ENCODE measurements around the gene CYP2F1.
"Not testable (repeated sequence)": the region's sequence is repeated elsewhere in the genome, so short reads cannot be mapped to it uniquely, and the experiment has no call there.

CYP2F1 gene

GRCh38 chr19:41089959-41090358 lies 24.3 kb upstream of the CYP2F1 start:
- H3K4me3 ChIP-seq (ENCODE audit: low read depth, low read length), result no peak overlapping the region
- in situ Hi-C loops (cut with HindIII; ENCODE audit: low sequenced_read_pairs), result no loop called here
- no peak for TF ChIP-seq CTCF (IDR thresholded peaks at IDR 0.05; ENCODE audit: low read depth, low read length, missing control alignments)
- DNase-seq (ENCODE audit: low read depth), result no peak

- in situ Hi-C loops (cut with HindIII; ENCODE audit: low sequenced_read_pairs), result no loop called here
- DNase-seq (ENCODE audit: low read depth), result no peak
- no peak overlapping the region for H3K4me3 ChIP-seq (ENCODE audit: low read depth, low read length)
- no peak for TF ChIP-seq CTCF (IDR thresholded peaks at IDR 0.05; ENCODE audit: low read depth, low read length, missing control alignments)
Observed at GRCh38 chr19:41095703-41096102, 18.5 kb upstream of the CYP2F1 start.

- TF ChIP-seq CTCF (IDR thresholded peaks at IDR 0.05; ENCODE audit: low read depth, low read length, missing control alignments), result no peak
- DNase-seq (ENCODE audit: low read depth), result no peak
- in situ Hi-C loops (cut with HindIII; ENCODE audit: low sequenced_read_pairs), result no loop called here
- no peak overlapping the region for H3K4me3 ChIP-seq (ENCODE audit: low read depth, low read length)
Observed at GRCh38 chr19:41096353-41096752, 17.9 kb upstream of the CYP2F1 start.

- H3K4me3 ChIP-seq (ENCODE audit: low read depth, low read length), result no peak overlapping the region
- in situ Hi-C loops (cut with HindIII; ENCODE audit: low sequenced_read_pairs), result no loop called here
- TF ChIP-seq CTCF (IDR thresholded peaks at IDR 0.05; ENCODE audit: low read depth, low read length, missing control alignments), result no peak
- no peak for DNase-seq (ENCODE audit: low read depth)
Observed at GRCh38 chr19:41097302-41097701, 16.9 kb upstream of the CYP2F1 start.

GRCh38 chr19:41098762-41099161 lies 15.5 kb upstream of the CYP2F1 start:
- in situ Hi-C loops (cut with HindIII; ENCODE audit: low sequenced_read_pairs), result no loop called here
- no peak for DNase-seq (ENCODE audit: low read depth)
- H3K4me3 ChIP-seq (ENCODE audit: low read depth, low read length), result no peak overlapping the region
- TF ChIP-seq CTCF (IDR thresholded peaks at IDR 0.05; ENCODE audit: low read depth, low read length, missing control alignments), result no peak

- H3K4me3 ChIP-seq (ENCODE audit: low read depth, low read length); in situ Hi-C loops (cut with HindIII; ENCODE audit: low sequenced_read_pairs); DNase-seq (ENCODE audit: low read depth): not testable (repeated sequence)
Observed at GRCh38 chr19:41102210-41102609, 12.0 kb upstream of the CYP2F1 start.

- H3K4me3 ChIP-seq (ENCODE audit: low read depth, low read length), result no peak overlapping the region
- no peak for DNase-seq (ENCODE audit: low read depth)
- TF ChIP-seq CTCF (IDR thresholded peaks at IDR 0.05; ENCODE audit: low read depth, low read length, missing control alignments), result no peak
- in situ Hi-C loops (cut with HindIII; ENCODE audit: low sequenced_read_pairs), result no loop called here
Observed at GRCh38 chr19:41106177-41106576, 8.1 kb upstream of the CYP2F1 start.

Data from astrocyte of the cerebellum (primary cell).